Progenitor cell of endocrine pancreas (in vitro differentiated cells): Measurements from ENCODE around the gene MBTPS1. TPM values are rescaled to one million over a fixed set of nuclear protein-coding genes. Genes with fewer than 3 reads are reported as not detected.
A peak's percentile ranks its signal among the peaks of the same experiment; 100 is the strongest.

Experiments used
- DNase-seq: peaks from one replicate; pipeline ENCODE4 v3.0.0; 2021; ENCODE audit warnings: low spot score; ENCODE audit not compliant: unreplicated experiment
- H3K27ac Mint-ChIP-seq: 2 replicates; pipeline ENCODE4 v1.8.0; 2021; ENCODE audit warnings: mild to moderate bottlenecking, moderate library complexity, mixed read lengths
- H3K27me3 Mint-ChIP-seq: 2 replicates; pipeline ENCODE4 v1.8.0; 2021; ENCODE audit warnings: mixed read lengths
- H3K36me3 Mint-ChIP-seq: 2 replicates; pipeline ENCODE4 v1.8.0; 2022; ENCODE audit warnings: mixed read lengths; ENCODE audit not compliant: insufficient read depth
- H3K4me1 Mint-ChIP-seq: 2 replicates; pipeline ENCODE4 v1.8.0; 2021; ENCODE audit warnings: low read depth, mixed read lengths
- H3K4me3 Mint-ChIP-seq: 2 replicates; pipeline ENCODE4 v1.8.0; 2021; ENCODE audit warnings: low read depth, mild to moderate bottlenecking, moderate library complexity, mixed read lengths
- H3K9me3 Mint-ChIP-seq: 2 replicates; pipeline ENCODE4 v1.8.0; 2021; ENCODE audit warnings: low read depth, mixed read lengths
- CTCF ChIP-seq: fragments of 200-600 bp; sonication (generic); IDR thresholded peaks from one replicate; pipeline ENCODE4 v1.5.0; 2021; ENCODE audit warnings: antibody characterized with exemption, mild to moderate bottlenecking; ENCODE audit not compliant: unreplicated experiment
- total RNA-seq: library from RNA; stranded (reverse); gene quantifications from 2 replicates; pipeline ENCODE4 v1.2.1, GENCODE V29; 2021

MBTPS1 gene
- total RNA-seq, 1 donor from 2014 or later: 94.7 TPM

- no peak for TF ChIP-seq CTCF
- no peaks in the 10 kb centered on the region for H3K9me3 Mint-ChIP-seq
- H3K36me3 Mint-ChIP-seq: peaks cover 25% of the 10 kb centered on the region
- peaks cover 5% of the 10 kb centered on the region for H3K4me1 Mint-ChIP-seq
- peaks cover under 1% of the 10 kb centered on the region for H3K27me3 Mint-ChIP-seq
- no peak for DNase-seq
- no peak overlapping the region for H3K4me3 Mint-ChIP-seq
- H3K27ac Mint-ChIP-seq: no peak overlapping the region
Measured at GRCh38 chr16:84052071-84052622, 64.6 kb downstream of the MBTPS1 start.

GRCh38 chr16:84050316-84050715, 66.4 kb downstream of the MBTPS1 start:
- peaks cover 5% of the 10 kb centered on the region for H3K4me1 Mint-ChIP-seq
- no peak overlapping the region for H3K27ac Mint-ChIP-seq
- H3K9me3 Mint-ChIP-seq: no peaks in the 10 kb centered on the region
- no peak for TF ChIP-seq CTCF
- H3K4me3 Mint-ChIP-seq: no peak overlapping the region
- DNase-seq: no peak
- H3K36me3 Mint-ChIP-seq: peaks cover 20% of the 10 kb centered on the region
- H3K27me3 Mint-ChIP-seq: peaks cover 2% of the 10 kb centered on the region

- Mint-ChIP-seq H3K36me3 (peaks cover 19% of the 10 kb centered on the region), H3K9me3 (no peaks in the 10 kb centered on the region), H3K27me3 (peaks cover 9% of the 10 kb centered on the region), H3K4me1 (peaks cover 5% of the 10 kb centered on the region), H3K27ac (peak overlapping the region; percentile 24), H3K4me3 (no peak overlapping the region)
- no peak for TF ChIP-seq CTCF
- no peak for DNase-seq
Measured at GRCh38 chr16:84049403-84050060, 67.2 kb downstream of the MBTPS1 start.

GRCh38 chr16:84048871-84049270, 67.9 kb downstream of the MBTPS1 start:
- no peaks in the 10 kb centered on the region for H3K9me3 Mint-ChIP-seq
- H3K36me3 Mint-ChIP-seq: peaks cover 16% of the 10 kb centered on the region
- no peak for TF ChIP-seq CTCF
- no peak overlapping the region for H3K4me3 Mint-ChIP-seq
- peaks cover 15% of the 10 kb centered on the region for H3K27me3 Mint-ChIP-seq
- peaks cover 7% of the 10 kb centered on the region for H3K4me1 Mint-ChIP-seq
- no peak for DNase-seq
- H3K27ac Mint-ChIP-seq: peak overlapping the region; percentile 64

- H3K27ac Mint-ChIP-seq: peak overlapping the region; percentile 55
Measured at GRCh38 chr16:84048270-84048669, 68.5 kb downstream of the MBTPS1 start.

More at GRCh38 chr16:84048270-84048669, 68.5 kb downstream of the MBTPS1 start:
- Mint-ChIP-seq H3K9me3 (no peaks in the 10 kb centered on the region), H3K4me1 (peaks cover 12% of the 10 kb centered on the region), H3K4me3 (no peak overlapping the region), H3K36me3 (peaks cover 15% of the 10 kb centered on the region), H3K27me3 (peaks cover 21% of the 10 kb centered on the region)
- TF ChIP-seq CTCF: peak; percentile 56
- DNase-seq: peak; percentile 32
